ENCODE results near the gene PKNOX2.

Gene PKNOX2

DNA sequence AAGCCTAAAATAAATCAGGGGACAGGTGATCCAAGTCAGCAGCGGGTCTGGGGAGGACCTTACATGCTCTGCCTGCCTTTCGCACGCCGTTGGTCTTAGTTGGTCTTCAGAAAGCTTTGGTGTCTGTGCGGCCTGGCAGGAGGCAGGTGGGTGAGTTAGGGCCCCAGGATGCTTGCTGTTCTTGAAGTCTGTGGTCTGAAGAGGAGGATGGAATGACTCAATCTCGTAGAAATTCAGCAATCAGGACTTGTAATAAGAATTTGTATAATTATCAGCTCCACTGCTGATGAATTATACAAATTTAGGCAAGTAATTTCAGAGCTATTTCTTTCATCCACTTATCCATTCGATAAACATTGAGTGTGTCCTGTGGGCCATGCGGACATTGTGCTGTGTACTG is 193.0 kb downstream of the PKNOX2 start:
- H3K9ac ChIP-seq: no peak overlapping the region
- H3K4me3 ChIP-seq: no peak overlapping the region
- H3K4me1 ChIP-seq: peaks cover 13% of the 10 kb centered on the region
- TF ChIP-seq Cebpa-rat (IDR thresholded peaks at IDR 0.05): no peak
- no peak overlapping the region for H3K27ac ChIP-seq
- H3K27me3 ChIP-seq: no peaks in the 10 kb centered on the region
- H3K9me3 ChIP-seq: 0 out of 2 replicates have a peak, but pooled peaks cover 3% of the 10 kb centered on the region
- no peak overlapping the region for H3K4me2 ChIP-seq
- no peaks in the 10 kb centered on the region for H4K20me1 ChIP-seq
- H3K36me3 ChIP-seq: no peaks in the 10 kb centered on the region

DNA sequence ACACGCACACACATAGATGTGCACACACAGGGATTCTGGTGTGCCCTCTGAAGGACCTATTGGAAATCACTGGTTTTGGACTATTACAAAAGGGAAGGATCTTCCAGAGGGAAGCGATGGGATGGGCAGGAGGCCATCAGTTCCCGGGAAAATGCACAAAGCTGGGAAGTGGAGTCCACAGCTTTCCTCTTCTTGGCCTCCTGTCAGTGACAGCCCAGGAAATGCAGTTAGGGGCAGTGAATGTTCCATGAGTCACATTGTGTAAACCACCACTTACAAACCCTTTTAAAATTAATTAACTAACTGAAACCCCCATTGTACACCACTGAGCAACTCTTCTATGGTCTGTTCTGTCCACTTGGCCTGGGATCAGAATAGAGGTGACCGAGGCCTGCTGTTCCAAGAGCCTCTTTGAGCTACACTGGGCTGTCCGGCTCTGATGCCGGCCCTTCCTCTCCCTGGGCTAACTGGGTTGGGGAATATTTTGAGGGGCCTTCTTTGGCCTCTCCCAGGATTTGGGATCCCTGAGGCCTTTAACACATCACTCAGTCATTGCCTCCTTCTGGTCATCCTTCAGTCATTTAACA is 193.8 kb downstream of the PKNOX2 start:
- TF ChIP-seq Cebpa-rat (IDR thresholded peaks at IDR 0.05): no peak
- Histone ChIP-seq H3K4me2 (no peak overlapping the region), H3K9me3 (0 out of 2 replicates have a peak, but pooled peaks cover 3% of the 10 kb centered on the region), H3K4me3 (no peak overlapping the region), H3K4me1 (peaks cover 13% of the 10 kb centered on the region), H3K27ac (no peak overlapping the region), H3K27me3 (no peaks in the 10 kb centered on the region), H4K20me1 (no peaks in the 10 kb centered on the region), H3K36me3 (no peaks in the 10 kb centered on the region), H3K9ac (no peak overlapping the region)

DNA sequence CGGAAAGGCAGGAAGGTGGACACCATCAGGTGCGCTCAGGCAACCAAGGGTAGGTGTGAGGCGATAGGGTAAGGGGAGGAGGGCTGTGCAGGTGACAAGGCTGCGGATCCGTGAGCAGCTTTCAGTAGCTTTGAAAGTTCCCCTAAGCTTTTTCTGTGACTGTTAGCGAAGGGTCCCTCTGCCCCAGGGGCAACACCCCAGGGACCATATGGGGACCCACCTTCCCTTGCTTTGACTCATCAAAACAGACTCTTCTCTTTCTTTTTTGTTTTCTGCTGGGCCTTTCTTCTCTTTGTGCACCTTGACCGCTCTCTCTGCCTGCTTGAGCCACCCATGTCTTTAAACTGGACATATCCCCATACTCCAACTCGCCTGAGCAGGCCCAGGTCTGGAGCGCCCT is 194.6 kb downstream of the PKNOX2 start:
- Histone ChIP-seq H3K4me3 (no peak overlapping the region), H3K27me3 (no peaks in the 10 kb centered on the region), H3K4me2 (no peak overlapping the region), H3K36me3 (no peaks in the 10 kb centered on the region), H3K9me3 (0 out of 2 replicates have a peak, but pooled peaks cover 3% of the 10 kb centered on the region), H3K4me1 (peaks cover 13% of the 10 kb centered on the region), H3K9ac (no peak overlapping the region), H3K27ac (no peak overlapping the region), H4K20me1 (no peaks in the 10 kb centered on the region)
- TF ChIP-seq Cebpa-rat (IDR thresholded peaks at IDR 0.05): no peak

DNA sequence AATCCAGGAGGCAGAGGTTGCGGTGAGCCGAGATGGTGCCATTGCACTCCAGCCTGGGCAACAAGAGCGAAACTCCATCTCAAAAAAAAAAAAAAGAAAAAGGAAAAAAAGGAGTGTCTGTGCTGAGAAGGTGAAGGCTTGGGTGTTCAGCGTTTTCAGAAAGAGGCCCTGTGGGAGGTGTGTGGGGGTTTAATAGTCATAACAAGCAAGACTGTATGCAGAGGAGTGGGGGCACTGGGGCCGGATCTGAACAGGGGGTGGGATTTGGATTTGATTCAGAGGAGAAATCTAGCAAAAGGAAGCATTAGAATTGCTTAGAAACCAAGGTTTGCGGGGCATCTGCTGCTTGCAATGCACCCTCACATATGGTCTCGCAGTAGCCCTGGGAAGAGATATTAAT is 195.5 kb downstream of the PKNOX2 start:
- H3K27me3 ChIP-seq: no peaks in the 10 kb centered on the region
- no peaks in the 10 kb centered on the region for H3K9me3 ChIP-seq
- peaks cover 13% of the 10 kb centered on the region for H3K4me1 ChIP-seq
- H3K4me2 ChIP-seq: no peak overlapping the region
- H3K27ac ChIP-seq: no peak overlapping the region
- no peaks in the 10 kb centered on the region for H4K20me1 ChIP-seq
- H3K9ac ChIP-seq: no peak overlapping the region
- H3K4me3 ChIP-seq: no peak overlapping the region
- no peaks in the 10 kb centered on the region for H3K36me3 ChIP-seq
- TF ChIP-seq Cebpa-rat (IDR thresholded peaks at IDR 0.05): no peak

DNA sequence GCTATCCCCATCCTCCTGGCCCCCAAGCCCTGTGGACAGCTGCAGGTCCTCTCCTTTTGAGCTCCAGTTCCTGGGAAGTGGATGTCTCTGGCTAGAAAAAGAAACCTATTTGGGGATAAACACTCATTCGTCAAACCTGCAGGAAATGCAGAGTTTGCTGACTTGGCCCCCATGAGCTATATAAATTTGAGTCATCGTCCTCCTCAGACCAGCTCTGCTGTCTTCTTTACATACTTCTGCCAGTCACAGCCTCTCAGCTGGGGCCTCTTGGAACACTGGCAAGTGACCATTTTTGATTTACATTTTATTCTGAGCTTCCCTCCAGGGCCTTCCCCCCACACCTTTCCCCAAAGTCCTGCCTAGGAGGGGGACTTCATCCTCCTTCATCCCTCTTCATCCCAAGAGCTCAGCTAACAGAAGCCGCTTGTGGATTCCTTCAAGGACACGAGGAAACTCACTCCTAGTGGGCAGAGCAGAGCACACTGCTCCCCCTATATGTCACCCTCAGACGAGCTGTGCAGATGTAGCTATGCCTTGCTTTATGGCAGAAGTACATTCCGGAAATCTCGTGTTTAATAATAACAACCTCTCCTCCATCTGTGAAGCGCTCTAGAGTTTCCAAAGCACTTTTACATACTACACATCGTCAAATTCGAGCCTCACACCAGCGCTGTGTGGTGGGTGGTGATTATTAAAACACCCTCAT is 199.7 kb downstream of the PKNOX2 start:
- Histone ChIP-seq H3K27ac (no peak overlapping the region), H4K20me1 (no peaks in the 10 kb centered on the region), H3K4me1 (no peaks in the 10 kb centered on the region), H3K4me3 (no peak overlapping the region), H3K9ac (no peak overlapping the region), H3K9me3 (no peaks in the 10 kb centered on the region), H3K36me3 (no peaks in the 10 kb centered on the region), H3K27me3 (no peaks in the 10 kb centered on the region), H3K4me2 (no peak overlapping the region)
- TF ChIP-seq Cebpa-rat (IDR thresholded peaks at IDR 0.05): no peak

DNA sequence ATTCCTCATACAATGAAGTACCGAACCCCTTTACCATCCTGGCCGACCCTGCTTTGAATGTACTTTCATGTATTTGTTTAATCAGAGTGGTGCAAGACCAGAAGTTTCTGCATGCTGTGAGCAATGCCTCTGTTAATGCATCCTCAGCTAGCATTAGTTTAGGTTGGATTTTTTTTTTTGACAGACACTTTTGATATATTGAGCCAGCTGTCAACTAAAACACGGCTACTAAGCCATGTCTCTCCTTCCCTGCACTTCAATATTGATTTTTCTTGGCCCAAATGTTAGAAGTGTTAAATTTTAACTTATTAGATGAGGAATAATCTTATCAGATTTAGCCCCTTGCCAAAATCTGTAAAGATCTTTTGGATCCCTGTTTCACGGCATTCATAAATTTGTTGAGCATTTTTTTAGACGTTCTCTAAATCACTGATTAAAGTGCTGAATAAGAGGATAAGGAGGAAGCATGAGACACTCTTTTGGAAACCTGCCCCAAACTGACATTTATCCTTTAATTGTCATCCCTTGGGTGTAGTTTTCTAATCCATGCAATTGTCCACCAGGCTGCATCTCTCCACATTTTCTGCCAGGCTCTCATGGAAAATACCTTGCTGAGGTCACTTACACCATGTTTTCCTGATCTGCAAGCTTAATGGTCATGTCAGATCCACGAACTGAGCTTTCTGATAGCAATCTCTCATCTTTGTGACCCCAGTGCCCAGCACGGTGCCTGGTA is 200.8 kb downstream of the PKNOX2 start:
- Histone ChIP-seq H3K4me3 (no peak overlapping the region), H3K27me3 (no peaks in the 10 kb centered on the region)

DNA sequence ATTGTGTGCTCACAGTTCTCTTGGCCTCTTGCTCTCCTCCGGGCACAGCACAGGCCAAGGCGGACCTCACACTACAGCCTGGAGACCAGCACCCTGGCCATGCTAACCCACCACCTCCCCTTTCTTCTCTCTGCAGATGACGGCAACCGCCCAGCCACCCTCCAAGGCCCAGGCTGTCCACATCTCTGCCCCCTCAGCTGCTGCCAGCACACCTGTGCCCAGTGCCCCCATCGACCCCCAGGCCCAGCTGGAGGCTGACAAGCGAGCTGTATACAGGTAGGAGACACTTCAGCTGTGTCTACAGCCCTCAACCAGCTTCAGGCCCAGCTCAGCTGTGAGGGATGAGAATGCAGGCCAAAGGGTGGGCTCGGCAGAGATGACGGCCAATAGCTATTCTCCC is 203.2 kb downstream of the PKNOX2 start:
- no peak for TF ChIP-seq Cebpa-rat (IDR thresholded peaks at IDR 0.05)
- peaks cover 7% of the 10 kb centered on the region for H3K4me1 ChIP-seq
- no peak overlapping the region for H3K9ac ChIP-seq
- H3K4me3 ChIP-seq: no peak overlapping the region
- no peak overlapping the region for H3K27ac ChIP-seq
- H3K36me3 ChIP-seq: no peaks in the 10 kb centered on the region
- no peak overlapping the region for H3K4me2 ChIP-seq
- no peaks in the 10 kb centered on the region for H4K20me1 ChIP-seq
- H3K9me3 ChIP-seq: no peaks in the 10 kb centered on the region
- 0 out of 2 replicates have a peak, but pooled peaks cover 3% of the 10 kb centered on the region for H3K27me3 ChIP-seq

More for the DNA sequence above, 200.8 kb downstream of the PKNOX2 start:
- Histone ChIP-seq H3K4me2 (no peak overlapping the region), H3K9ac (no peak overlapping the region), H3K27ac (no peak overlapping the region), H4K20me1 (no peaks in the 10 kb centered on the region), H3K4me1 (no peaks in the 10 kb centered on the region), H3K36me3 (no peaks in the 10 kb centered on the region), H3K9me3 (no peaks in the 10 kb centered on the region)
- no peak for TF ChIP-seq Cebpa-rat (IDR thresholded peaks at IDR 0.05)

DNA sequence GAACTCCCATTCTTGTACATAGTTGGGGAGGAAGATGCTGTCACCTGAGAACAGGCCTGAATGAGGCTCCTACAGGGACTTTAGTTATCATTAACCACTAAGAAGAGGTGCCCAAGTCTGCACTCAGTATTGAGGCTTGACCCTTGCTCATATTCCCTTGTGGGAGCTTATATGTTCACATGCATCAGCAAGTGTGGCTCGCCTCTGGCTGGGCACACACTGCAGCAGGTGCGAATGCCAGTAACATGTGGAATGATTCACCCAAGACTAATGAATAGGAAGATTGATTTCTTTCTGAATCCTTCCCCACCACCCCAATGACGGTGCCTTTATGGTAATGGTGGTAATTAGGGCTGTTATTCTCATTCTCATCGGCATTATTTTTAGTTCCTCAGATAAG is 204.2 kb downstream of the PKNOX2 start:
- Histone ChIP-seq H3K4me3 (no peak overlapping the region), H3K4me2 (no peak overlapping the region), H3K9me3 (no peaks in the 10 kb centered on the region), H3K4me1 (peaks cover 13% of the 10 kb centered on the region), H3K27ac (no peak overlapping the region), H3K36me3 (no peaks in the 10 kb centered on the region), H3K27me3 (0 out of 2 replicates have a peak, but pooled peaks cover 3% of the 10 kb centered on the region), H3K9ac (no peak overlapping the region), H4K20me1 (no peaks in the 10 kb centered on the region)
- TF ChIP-seq Cebpa-rat (IDR thresholded peaks at IDR 0.05): no peak

DNA sequence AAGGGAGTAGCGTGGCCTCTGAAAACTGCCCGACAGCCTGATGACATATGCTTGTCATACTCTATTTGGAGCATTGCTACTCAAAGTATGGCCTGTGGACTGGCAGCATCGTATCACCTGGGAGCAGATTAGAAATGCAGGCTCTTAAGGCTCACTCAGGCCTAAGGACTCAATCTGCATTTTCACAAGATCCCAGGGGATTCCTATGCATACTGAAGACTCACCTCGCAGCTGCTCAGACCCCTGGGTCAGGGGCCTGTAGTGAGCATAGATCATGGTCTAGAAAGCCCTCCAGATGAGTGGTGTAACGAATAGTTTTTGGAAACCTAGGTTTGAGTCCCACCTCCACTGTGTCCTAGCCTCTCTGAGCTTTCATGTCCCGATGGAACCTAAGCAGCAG is 205.3 kb downstream of the PKNOX2 start:
- no peak for TF ChIP-seq Cebpa-rat (IDR thresholded peaks at IDR 0.05)
- Histone ChIP-seq H3K4me1 (peaks cover 21% of the 10 kb centered on the region), H4K20me1 (no peaks in the 10 kb centered on the region), H3K27me3 (0 out of 2 replicates have a peak, but pooled peaks cover 3% of the 10 kb centered on the region), H3K9me3 (no peaks in the 10 kb centered on the region), H3K4me2 (no peak overlapping the region), H3K4me3 (no peak overlapping the region), H3K36me3 (no peaks in the 10 kb centered on the region), H3K27ac (no peak overlapping the region), H3K9ac (no peak overlapping the region)

Data from BLaER1 (cell line).